NCI-H1436 treated with DMSO at 0.1 percent for 48 hours (cell line): Measurements from ENCODE around the gene TUBA1C.
"Not testable (repeated sequence)": the region's sequence is repeated elsewhere in the genome, so short reads cannot be mapped to it uniquely, and the experiment has no call there.

ENCODE experiments used
- DNase-seq: peaks from one replicate; lab custom pipeline; 2025; lab: John Stamatoyannopoulos, UW

The TUBA1C gene

DNA sequence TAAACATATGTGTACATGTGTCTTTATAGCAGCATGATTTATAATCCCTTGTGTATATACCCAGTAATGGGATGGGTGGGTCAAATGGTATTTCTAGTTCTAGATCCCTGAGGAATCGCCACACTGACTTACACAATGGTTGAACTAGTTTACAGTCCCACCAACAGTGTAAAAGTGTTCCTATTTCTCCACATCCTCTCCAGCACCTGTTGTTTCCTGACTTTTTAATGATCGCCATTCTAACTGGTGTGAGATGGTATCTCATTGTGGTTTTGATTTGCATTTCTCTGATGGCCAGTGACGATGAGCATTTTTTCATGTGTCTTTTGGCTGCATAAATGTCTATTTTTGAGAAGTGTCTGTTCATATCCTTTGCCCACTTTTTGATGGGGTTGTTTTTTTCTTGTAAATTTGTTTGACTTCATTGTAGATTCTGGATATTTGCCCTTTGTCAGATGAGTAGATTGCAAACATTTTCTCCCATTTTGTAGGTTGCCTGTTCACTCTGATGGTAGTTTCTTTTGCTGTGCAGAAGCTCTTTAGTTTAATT is 45.6 kb downstream of the TUBA1C start:
- DNase-seq: not testable (repeated sequence)

DNA sequence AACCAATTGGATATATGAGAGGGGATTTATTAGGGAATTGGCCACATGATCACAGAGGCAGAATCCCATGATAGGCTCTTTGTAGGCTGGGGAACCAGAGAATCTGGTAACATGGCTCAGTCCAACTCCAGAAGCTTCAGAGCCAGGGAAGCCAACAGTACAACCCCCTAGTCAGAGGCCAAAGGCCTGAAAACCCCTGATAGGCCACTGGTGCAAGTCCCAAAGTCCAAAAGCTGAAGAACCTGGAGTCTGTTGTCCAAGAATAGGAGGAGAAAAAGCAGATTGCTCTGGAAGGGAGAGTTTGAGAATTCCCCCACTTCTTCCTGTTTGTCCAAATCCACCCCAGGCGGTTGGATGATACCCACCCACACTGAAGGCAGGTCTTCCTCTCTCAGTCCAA is 49.9 kb downstream of the TUBA1C start:
- DNase-seq: no peak

DNA sequence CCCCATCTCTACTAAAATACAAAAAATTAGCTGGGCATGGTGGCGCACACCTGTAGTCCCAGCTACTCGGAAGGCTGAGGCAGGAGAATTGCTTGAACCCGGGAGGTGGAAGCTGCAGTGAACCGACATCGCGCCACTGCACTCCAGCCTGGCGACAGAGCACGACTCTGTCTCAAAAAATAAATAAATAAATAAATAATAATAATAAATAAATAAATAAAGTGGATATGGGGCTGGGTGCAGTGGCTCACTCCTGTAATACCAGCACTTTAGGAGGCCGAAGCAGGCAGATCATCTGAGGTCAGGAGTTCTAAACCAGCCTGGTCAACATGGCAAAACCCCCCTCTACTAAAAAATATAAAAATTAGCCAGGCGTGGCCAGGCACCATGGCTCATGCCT is 52.2 kb downstream of the TUBA1C start:
- DNase-seq: not testable (repeated sequence)

DNA sequence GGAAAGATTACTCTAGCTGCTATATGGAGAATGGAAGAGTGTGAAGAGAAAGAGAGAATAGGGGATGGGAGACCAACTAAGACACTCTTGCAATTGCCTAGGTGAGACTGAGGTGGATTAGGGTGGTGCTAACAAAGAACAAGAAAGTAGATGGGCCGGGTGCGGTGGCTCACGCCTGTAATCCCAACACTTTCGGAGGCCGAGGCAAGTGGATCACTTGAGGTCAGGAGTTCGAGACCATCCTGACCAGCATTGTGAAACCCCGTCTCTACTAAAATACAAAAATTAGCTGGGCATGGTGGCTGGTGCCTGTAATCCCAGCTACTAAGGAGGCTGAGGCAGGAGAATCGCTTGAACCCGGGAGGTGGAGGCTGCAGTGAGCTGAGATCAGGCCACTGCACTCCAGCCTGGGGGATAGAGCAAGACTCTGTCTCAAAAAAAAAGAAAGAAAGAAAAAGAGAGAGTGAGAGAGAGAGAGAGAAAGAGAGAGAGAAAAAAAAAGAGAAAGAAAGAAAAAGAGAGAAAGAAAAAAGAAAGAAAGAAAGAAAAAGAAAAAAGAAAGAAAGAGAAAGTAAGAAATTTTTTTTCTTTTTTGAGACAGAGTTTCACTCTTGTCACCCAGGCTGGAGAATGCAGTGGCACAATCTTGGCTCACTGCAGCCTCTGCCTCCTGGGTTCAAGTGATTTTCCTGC is 55.7 kb downstream of the TUBA1C start:
- not testable (repeated sequence) for DNase-seq

DNA sequence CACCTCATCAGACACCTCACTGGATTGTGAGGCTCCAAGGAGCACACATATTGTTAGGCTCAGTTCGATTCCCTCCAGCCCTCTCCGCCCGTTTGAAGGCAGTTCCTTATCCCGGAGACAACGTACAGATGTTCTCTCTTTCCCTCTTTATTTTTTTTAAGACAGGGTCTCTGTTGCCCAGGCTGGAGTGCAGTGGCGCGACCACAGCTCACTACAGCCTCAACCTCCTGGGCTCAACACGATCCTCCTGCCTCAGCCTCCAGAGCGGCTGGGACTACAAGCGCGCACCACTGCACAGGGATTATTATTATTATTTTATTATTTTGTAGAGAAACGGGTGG is 57.5 kb downstream of the TUBA1C start:
- DNase-seq: no peak

DNA sequence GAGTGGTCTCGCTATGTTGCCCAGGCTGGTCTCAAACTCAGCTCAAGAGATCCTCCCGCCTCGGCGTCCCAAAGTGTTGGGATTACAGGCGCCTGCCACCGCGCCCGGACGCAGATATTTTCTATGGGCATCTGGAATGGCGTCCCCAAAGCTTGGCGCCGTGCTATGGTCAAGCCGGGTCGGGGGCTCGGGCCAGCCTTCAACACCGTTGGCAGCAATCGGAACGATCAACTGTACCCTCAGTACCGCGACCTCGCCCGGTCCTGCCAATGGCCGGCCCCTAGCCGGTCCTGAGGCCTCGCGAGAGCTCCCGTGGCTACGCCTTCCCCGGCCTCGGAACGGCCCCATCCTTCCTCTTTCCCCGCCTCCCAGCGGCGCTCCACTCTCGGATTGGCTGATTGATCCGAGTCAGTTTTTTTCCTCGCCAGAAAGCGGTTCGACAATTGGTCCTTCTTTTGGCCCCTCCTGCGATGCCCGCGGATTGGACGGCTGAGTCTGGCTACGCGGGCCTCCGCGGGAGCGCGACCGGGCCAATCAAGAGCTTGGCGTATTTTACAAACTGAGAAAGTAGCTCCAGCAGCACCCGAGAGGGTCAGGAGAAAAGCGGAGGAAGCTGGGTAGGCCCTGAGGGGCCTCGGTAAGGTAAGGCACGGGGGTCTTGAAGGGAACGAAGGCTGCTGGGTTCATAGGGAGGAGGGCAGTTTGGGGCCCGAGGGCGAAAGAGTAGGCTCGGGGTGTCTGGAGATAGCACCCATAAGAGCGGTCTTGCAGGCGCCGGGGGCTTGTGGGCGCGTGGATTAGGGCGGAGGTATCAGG is 58.0 kb downstream of the TUBA1C start, which contains the start of gene TROAP:
Gene TROAP (plus strand): TSS at position 548 of the 816 bp plus-strand sequence. CDS start 354 bp downstream, outside the sequence.
- peak; percentile 87 for DNase-seq

DNA sequence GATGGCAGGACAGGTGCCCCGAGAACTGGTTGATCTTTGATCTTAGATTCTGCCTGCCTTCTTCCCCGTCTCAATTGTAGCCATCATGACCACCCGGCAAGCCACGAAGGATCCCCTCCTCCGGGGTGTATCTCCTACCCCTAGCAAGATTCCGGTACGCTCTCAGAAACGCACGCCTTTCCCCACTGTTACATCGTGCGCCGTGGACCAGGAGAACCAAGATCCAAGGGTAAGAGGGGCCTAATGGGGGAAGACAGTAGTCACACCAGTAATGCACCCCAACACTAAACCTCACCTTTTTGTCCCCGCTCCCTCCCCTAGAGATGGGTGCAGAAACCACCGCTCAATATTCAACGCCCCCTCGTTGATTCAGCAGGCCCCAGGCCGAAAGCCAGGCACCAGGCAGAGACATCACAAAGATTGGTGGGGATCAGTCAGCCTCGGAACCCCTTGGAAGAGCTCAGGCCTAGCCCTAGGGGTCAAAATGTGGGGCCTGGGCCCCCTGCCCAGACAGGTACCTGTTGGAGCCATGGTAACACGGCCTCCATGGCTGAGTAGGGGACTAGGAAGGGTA is 58.7 kb downstream of the TUBA1C start:
- DNase-seq: no peak
